ENCODE measurements around the gene CCDC74A. TPM values are rescaled to one million over a fixed set of nuclear protein-coding genes. Genes with fewer than 3 reads are reported as not detected.

CCDC74A gene
- polyA plus RNA-seq, 4 donors: 0.89 to 1.9 (median 1.6) TPM; not detected in 1

Other genes with a start within 250 kb of the CCDC74A start
- gene RAB6D, start 163.7 kb upstream of the CCDC74A start, polyA plus RNA-seq: under 1 TPM in 3 of 4 donors, not detected in 1; 0.22 to 0.63 (median 0.37) TPM
- gene TUBA3D, start 51.8 kb upstream of the CCDC74A start, polyA plus RNA-seq: 1 to 10 TPM in 2 of 4 donors, under 1 TPM in 2; 0.04 to 6.8 (median 2.1) TPM
- gene MZT2A, start 35.5 kb upstream of the CCDC74A start, polyA plus RNA-seq: 100 to 1,000 TPM in 3 of 4 donors, 10 to 100 TPM in 1; 67.4 to 176 (median 161) TPM

Measured in small intestine (tissue), 4 donors.